ENCODE measurements around the gene RAB11FIP4.

The RAB11FIP4 gene

GRCh38 chr17:31405890-31406371, 14.5 kb downstream of the RAB11FIP4 start:
- no peak for DNase-seq (ENCODE audit: low read depth in 1 of 2, low spot score in 1 of 2)

DNA sequence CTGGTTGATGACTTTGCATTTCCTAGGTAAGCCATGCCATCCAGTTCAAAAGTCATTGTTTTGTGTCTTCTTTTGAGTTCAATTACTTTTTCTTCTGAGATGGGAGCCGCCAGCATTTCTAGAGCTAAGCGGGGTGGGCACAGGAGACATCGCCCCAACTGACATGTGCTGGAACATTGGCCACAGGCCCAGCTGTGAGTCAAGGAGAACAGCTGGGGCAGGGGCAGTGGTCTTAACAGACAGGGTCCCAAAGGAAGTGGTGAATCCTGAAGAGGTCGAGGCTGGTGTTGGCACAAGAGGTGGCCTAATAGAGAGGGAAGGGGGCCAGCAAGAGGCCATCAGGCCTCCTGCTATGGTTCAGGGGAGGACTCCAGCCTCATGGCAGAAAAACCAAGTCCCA, 17.1 kb downstream of the RAB11FIP4 start:
- DNase-seq (ENCODE audit: low read depth in 1 of 2, low spot score in 1 of 2) = no peak

DNA sequence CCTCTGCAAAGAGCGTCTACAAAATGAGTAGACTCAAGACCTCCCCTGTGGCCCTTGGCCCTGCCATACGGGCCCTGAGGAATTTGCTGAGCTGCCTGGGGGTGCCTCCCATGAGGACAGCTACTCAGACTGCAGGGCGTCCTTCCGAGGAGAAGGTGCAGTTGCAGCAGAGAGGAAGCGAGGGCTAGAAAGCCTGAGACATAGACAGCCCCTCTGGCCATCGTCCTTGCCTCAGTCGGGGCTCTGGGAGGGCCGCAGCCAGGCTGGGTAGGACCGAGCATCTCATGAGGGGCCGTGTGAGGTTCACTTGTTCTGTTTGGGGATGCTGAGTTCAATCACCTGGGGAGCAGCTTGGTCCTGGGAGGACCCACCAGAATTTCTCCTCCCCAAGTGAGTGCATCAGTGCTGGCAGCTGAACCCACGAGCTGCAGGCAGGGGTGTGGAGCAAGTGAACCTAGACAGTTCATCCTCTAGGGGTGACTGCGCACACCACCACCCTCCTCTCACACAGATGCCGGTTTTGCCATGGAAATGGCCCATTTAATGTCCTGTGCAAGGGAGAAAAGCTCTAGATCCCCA, 20.3 kb downstream of the RAB11FIP4 start:
- DNase-seq (ENCODE audit: low read depth in 1 of 2, low spot score in 1 of 2) = no peak

- no peak for DNase-seq (ENCODE audit: low read depth in 1 of 2, low spot score in 1 of 2)
Observed at GRCh38 chr17:31412511-31412910, 21.0 kb downstream of the RAB11FIP4 start.

- no peak for DNase-seq (ENCODE audit: low read depth in 1 of 2, low spot score in 1 of 2)
Observed at GRCh38 chr17:31413081-31413799, 21.8 kb downstream of the RAB11FIP4 start.

DNA sequence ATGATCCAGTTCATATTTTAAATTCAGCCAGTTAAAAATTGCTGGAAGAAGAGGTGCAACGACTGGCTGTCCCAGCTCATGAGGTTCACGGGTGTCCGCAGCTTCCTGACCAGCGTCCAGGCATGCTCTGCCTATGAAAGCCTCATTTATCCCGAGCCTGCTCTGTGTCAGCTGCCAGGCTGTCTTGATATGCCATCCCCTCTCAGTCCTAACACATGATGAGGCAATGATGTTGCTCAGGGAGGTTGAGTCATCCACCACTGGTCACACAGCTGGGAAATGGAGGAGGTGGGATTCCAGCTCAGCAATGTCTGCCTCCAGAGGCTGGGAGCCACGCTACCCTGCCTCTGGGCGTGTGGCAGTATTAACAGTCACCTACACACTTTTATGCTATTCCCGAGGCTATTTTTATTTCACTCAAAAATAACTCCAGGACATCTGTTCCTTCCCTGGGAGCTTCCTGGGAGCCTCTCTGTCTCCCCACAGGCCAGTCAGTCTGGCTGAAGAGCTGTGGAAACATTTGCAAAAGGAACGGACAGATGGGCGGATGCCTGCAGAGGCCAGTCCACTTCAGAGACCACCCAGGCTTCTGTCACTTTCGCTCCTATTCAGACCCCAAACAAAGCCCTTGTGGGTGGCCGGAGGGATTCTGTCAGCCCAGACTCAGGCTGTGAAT, 22.5 kb downstream of the RAB11FIP4 start:
- no peak for DNase-seq (ENCODE audit: low read depth in 1 of 2, low spot score in 1 of 2)

- DNase-seq (ENCODE audit: low read depth in 1 of 2, low spot score in 1 of 2) = no peak
Observed at GRCh38 chr17:31414550-31414918, 23.1 kb downstream of the RAB11FIP4 start.

DNA sequence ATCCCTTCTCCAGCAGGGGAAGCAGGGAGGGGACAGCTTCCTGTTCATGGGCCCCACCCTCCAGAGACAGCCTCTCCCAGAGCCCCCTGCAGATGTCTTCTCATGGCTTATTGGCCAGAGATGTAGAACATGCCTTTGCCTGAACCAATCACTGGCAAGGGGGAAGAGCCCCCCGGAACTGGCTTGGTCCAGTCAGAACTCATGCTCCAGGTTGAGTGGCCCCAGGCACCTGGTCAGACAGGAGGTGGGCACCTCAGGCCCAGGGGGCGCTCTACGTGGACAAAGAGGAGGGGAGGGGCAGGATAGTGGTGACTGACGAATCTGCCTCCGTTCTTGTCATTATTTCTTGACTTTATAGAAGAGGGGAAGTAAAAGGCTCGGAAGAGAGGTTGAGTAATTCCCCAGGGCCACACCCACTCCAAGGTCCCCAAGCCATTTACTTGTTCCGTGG, 23.6 kb downstream of the RAB11FIP4 start:
- DNase-seq (ENCODE audit: low read depth in 1 of 2, low spot score in 1 of 2) = no peak

DNA sequence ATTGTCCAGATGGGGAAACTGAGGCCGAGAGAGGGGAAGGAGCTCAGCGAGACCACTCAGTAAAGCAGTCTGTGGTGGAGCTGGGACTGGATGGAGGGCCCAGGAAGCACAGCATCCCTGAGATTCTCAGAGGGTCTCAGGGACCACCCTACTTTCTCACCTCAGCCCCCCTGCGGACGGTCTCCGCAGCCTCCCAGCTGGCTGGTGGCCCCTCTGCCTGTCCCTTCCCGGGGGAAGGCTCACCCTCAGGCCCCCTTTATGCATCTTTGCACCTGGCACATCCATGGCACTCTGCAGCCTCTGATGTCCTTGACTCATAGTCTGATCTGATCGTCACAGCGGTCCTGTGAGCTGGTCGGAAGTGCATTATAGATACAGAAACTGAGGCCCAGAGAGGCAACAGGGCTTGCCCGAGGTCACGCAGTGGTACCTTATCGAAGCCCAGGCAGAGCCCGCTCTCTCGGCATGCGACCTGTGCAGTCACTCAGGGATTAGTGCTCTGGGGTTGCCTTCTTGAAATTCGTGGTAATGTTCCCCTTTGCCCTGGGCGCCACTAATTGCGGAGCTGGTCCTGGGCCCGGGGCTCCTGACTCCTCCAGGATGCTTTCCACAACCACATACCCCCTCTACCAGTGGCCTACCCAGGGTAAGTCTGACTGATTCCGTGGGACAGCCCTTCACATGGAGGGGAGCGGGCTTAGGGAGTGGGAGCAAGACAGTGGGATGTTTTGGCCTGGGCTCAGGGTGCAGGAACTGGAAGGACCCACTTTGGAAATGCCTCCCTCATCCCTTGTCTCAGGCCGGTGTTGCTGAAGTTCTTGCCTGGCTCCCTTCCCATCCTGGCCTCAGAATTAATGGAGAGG, 24.4 kb downstream of the RAB11FIP4 start:
- no peak for DNase-seq (ENCODE audit: low read depth in 1 of 2, low spot score in 1 of 2)

GRCh38 chr17:31416503-31416923, 25.0 kb downstream of the RAB11FIP4 start:
- DNase-seq (ENCODE audit: low read depth in 1 of 2, low spot score in 1 of 2) = no peak

- DNase-seq (ENCODE audit: low read depth in 1 of 2, low spot score in 1 of 2) = no peak
Observed at GRCh38 chr17:31417051-31417792, 25.7 kb downstream of the RAB11FIP4 start.

DNA sequence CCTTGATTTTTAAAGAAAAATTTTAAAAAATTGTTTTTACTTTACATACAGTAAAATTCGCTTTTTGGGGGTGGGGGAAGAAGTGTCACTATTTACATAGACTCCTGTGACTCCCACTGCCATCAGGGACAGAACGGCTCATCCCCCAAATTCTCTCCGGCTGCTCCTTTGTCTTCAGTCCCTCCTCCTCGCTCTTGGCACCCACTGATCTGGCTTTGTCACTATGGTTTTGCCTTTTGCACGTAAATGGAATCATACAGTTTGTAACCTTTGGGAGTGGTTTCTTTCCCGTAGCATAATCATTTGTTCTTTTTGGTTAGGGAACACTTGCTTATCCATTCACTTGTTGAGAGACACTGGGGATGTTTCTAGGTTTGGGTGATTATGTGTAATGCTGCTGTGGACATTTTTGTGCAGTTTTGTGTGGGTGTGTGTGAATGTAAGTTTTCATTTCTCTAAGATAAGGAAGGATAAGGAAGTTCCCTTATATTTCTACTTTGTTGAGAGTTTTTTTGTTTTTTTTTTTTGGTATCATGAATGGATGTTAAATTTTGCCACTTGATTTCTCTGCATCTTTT, 27.4 kb downstream of the RAB11FIP4 start:
- DNase-seq (ENCODE audit: low read depth in 1 of 2, low spot score in 1 of 2) = no peak

GRCh38 chr17:31422443-31422842, 31.0 kb downstream of the RAB11FIP4 start:
- DNase-seq (ENCODE audit: low read depth in 1 of 2, low spot score in 1 of 2) = no peak

DNA sequence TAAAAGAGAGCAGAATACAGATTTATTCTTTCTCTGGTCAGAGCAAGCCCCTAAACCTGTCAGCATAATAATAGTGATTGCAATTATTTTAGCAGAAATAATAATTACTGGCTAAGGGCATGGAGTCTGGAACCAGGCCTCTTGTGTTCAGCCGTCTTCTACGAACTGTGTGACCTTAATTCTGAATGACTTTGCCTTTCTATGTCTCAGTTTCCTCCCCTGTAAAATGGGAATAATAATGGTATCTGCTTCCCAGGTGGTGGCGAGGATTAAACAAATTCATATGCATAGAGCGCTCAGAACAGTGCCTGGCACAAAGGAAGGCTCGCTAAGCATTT, 33.4 kb downstream of the RAB11FIP4 start:
- no peak for DNase-seq (ENCODE audit: low read depth in 1 of 2, low spot score in 1 of 2)

- DNase-seq (ENCODE audit: low read depth in 1 of 2, low spot score in 1 of 2) = no peak
Observed at GRCh38 chr17:31425282-31426040, 34.0 kb downstream of the RAB11FIP4 start.

DNA sequence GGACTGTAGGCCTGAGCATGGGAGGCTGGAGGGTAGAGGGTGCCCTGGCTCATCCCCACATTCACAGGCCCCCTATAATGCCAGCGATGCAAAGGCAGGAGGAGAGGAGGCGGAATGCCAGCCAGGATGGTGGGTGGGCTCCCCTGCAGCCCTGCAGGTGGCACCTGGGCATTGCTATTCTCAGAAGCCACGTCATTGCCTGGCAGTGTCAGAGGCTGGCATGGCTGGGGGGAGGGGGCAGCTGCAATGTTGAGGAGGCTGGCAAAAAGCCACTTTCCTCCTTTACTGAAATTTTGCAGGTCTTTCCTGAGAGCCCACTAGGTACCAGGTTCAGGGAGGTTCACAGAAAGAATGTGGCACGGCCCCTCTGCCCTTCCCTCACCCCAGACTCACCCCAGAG, 36.2 kb downstream of the RAB11FIP4 start:
- no peak for DNase-seq (ENCODE audit: low read depth in 1 of 2, low spot score in 1 of 2)

- no peak for DNase-seq (ENCODE audit: low read depth in 1 of 2, low spot score in 1 of 2)
Observed at GRCh38 chr17:31428111-31428510, 36.6 kb downstream of the RAB11FIP4 start.

GRCh38 chr17:31428512-31428911, 37.0 kb downstream of the RAB11FIP4 start:
- no peak for DNase-seq (ENCODE audit: low read depth in 1 of 2, low spot score in 1 of 2)

DNA sequence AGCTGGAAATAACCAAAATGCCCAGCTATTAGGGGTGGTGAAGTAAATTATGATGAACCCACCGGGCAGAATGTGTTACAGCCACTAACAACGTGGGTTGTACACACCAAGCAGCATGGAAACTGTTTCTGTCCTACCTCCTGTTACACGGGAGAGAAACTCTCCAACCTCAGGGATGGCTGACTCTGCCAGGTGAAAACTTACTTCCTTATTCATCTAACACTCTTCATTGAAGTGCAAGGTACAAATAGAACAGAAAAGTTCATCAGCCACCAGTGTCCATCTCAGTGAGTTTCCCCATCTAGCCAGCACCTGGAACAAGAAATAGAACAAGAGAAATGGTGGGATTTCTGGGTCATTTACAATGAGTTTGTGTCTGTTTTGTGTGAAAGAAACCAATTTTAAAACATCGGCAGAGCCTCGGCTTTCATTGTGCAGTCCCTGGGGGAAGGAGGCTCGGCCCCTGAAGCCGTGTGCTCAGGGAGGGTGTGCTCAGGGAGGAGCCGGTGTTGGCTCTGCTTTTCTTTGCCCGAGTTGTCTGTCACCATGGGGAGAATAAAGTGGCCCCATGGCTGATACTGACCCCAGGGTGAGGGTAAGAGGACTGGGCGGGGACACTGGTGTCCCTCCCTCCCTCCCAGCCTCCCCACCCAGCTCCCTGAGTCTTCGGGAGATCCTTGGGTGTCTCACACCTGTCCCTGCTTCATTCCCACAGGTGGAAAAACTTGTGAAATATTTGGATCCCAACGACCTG, 39.8 kb downstream of the RAB11FIP4 start:
- no peak for DNase-seq (ENCODE audit: low read depth in 1 of 2, low spot score in 1 of 2)
